SK-N-MC (cell line): ENCODE results near the gene ZNF385B.
"Not testable (repeated sequence)": the region's sequence is repeated elsewhere in the genome, so short reads cannot be mapped to it uniquely, and the experiment has no call there.

Experiments used
- EZH2 ChIP-seq: fragments of 200-600 bp; sonication (generic); IDR thresholded peaks from one replicate; pipeline ENCODE4 v1.6.1; 2017; ENCODE audit warnings: antibody characterized with exemption
- FOXP2 ChIP-seq: optimal IDR thresholded peaks from 2 replicates; pipeline ENCODE3; 2011; ENCODE audit warnings: mild to moderate bottlenecking, moderate library complexity; ENCODE audit not compliant: insufficient read depth; ENCODE audit errors: extremely low read length, control extremely low read depth
- POLR2AphosphoS5 ChIP-seq: IDR thresholded peaks from 2 replicates; pipeline ENCODE4 v1.6.1; 2012; ENCODE audit warnings: mild to moderate bottlenecking, low read depth, low read length, borderline replicate concordance

- not testable (repeated sequence) for TF ChIP-seq EZH2, POLR2AphosphoS5, FOXP2
Observed at GRCh38 chr2:179631769-179632385, 229.5 kb downstream of the ZNF385B start.
